Stimulated activated CD4-positive, alpha-beta T cell treated with anti-CD3 and anti-CD28 coated beads, Interleukin-4, amount 100 ng/mL, for 4 hours (primary cell): ENCODE results near the gene H6PD.
A peak's percentile ranks its signal among the peaks of the same experiment; 100 is the strongest.

Experiments used
- DNase-seq, 2 experiments: peaks; one replicate each; pipeline ENCODE4 v3.0.0-alpha.2; 2020

H6PD gene

DNA sequence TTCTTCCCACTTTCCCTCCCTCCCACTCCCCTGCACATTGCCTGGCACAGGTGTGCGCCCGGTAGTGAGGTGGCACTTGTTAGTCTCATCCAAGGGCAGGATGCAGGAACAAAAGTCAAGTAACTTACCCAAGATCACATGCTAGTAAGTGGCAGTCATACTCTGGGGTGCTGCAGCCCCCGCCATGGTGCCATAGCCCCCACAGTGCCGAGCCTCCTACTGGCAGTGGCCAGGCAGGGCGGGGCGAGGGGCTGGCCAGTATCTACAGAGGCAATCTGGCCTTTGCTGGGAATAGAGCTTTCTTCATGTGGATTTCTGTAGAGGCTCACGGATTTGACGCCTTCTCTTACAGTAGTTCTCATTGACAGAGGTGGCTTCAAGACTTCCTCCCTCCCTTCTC lies 26.9 kb downstream of the H6PD start:
- DNase-seq: no peak

DNA sequence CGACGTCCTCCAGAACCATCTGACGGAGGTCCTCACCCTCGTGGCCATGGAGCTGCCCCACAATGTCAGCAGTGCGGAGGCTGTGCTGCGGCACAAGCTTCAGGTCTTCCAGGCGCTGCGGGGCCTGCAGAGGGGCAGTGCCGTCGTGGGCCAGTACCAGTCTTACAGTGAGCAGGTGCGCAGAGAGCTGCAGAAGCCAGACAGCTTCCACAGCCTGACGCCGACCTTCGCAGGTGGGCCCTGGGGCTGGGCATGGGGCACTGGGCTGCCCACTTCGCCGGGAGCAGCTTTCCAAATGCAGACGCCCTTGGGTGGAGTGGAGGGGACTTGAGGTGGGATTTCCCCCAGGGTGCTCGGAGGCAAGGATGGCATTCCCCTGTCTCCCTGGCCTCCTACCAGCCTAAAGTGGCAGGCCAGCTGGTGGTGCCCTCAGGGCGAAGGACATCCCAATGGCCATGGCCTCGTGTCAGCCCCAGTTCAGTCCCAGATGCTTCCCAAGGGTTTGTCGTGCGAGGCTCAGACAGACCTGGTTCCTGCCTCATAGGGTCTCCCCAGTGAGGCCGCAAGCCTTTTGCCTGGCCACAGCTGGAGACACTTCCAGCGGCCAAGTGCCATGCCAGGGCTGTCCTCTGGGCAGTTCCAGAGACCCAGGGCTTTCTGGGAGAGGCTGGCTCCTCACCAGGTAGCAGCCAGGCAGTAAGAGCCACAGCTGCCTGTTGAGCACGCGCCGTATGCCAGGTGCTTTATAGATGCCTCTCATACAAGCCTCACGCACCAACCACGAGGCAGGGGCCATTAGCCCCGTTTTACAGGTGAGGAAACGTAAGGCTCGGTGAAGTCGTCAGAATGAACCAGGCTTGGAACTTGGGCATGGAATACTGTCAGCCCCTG lies 27.8 kb downstream of the H6PD start:
- no peak for DNase-seq

DNA sequence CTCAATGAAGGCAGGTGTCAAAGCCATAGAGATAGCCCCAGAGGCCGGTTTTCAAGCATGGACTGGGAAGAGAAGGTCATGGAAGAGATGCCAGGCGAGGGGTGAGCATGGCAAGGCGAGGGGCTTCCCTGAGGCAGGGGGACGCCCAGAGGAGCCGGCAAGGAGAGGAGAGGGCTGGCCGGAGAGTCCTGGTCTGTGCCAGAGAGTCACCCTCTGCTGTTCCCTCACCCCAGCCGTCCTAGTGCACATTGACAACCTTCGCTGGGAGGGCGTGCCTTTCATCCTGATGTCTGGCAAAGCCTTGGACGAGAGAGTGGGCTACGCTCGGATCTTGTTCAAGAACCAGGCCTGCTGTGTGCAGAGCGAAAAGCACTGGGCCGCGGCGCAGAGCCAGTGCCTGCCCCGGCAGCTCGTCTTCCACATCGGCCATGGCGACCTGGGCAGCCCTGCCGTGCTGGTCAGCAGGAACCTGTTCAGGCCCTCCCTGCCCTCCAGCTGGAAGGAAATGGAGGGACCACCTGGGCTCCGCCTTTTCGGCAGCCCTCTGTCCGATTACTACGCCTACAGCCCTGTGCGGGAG lies 28.8 kb downstream of the H6PD start:
- no peak for DNase-seq

GRCh38 chr1:9263984-9264872 lies 29.7 kb downstream of the H6PD start:
- no peak for DNase-seq

DNA sequence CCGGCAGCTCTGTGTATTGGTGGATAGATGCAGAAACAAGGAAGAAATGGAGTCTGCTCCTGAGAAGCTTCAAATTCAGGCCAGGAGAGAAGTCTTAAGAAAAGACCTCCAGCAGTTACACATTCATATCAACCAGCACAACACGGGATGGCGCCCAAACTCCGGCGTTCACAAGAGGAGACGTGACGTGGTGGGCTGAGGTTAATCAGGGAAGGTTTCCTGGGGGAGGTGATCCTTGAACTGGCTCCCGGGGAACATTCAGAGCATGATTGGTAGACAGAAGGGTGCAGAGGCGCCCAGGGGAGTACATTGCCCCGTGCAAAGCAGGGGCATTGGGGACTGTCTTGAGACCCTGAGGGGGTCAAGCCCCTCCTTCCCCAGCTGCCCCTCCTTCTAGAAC lies 30.5 kb downstream of the H6PD start:
- DNase-seq: no peak

DNA sequence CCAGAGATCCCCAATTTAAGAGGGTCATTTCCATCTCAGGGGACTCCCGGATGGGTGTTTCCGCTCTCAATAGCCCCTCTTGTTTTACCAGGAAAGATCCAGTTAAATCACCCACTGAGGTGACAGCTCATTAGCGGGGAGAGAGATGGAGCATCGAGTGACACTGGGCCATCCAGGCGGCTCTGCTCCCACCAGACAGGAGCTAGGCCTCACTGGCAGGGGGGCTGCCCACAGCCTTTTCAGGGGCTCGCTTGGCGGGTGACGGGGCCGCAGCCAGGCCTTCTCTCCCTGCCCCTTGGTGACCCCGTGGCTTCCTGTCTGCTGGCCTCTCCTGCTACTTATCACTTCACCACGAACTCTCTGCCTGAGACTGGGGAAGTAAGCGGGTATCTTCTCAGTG lies 31.4 kb downstream of the H6PD start:
- DNase-seq: no peak

DNA sequence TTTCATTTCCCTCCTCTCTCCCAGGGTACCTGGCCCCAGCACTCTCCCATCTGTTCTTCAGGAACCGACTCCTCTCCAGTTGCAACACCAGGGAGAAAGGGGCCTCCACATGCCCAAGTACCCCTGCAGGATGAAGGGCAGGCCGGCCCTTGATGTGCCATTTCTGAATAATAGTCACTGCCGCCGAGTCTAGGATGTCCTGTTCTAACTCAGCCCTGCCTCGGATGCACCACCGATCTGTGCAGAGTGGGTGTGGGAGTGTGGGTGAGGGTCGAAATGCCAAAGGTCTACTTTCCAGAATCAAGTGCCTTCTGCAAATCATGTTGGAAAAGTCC lies 32.7 kb downstream of the H6PD start:
- DNase-seq: no peak

DNA sequence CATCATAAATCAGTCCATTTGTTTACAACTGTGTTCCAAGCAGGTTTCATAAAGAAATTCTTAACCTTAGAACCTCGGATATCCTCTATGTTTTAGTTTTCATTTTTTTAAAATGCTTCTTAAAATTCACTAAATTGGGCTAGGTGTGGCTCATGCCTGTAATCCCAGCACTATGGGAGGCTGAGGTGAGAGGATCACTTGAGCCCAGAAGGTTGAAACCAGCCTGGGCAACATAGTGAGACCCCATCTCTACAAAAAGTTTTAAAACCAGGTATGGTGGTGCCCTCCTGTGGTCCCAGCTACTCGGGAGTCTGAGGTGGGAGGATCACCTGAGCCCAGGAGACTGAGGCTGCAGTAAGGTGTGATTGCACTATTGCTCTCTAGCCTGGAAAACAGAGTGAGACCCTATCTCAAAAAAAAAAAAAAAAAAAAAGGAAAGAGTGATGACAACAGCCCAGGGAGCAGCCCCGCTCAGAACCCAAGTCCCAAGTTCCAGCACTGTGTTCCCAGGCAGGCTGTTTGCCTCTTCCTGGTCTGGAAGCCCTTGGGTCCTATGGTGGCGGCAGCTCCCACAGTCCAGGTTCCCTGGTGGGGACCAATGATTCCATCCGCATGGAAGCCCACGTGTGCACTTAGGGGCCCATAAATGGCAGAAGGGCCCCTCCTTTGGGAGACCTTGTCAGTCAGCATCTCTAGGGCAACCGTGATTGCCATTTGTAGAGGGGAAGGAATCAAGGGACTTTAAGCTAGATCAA lies 33.4 kb downstream of the H6PD start:
- no peak for DNase-seq

DNA sequence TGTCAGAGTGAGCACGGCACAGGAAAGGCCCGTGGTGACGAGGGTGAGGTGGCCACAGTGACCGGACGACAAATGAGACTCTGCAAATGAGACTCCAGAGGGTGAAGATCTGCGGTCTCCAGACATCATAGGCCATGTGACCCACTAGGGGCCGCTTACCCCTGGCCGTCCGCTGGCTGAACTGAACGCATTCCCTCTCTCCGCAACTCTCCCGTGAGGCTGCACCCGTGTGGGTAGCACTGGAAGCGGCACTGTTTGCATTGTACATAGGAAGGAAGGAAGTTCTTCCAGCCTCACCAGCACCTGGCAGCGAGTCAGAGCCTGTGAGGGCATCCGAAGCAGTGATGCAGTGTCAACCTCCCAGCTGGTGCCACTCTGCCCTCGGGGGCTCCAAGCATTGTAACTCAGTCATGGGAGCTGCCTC lies 34.5 kb downstream of the H6PD start:
- no peak for DNase-seq

GRCh38 chr1:9269721-9270120 lies 35.1 kb downstream of the H6PD start:
- DNase-seq: no peak

DNA sequence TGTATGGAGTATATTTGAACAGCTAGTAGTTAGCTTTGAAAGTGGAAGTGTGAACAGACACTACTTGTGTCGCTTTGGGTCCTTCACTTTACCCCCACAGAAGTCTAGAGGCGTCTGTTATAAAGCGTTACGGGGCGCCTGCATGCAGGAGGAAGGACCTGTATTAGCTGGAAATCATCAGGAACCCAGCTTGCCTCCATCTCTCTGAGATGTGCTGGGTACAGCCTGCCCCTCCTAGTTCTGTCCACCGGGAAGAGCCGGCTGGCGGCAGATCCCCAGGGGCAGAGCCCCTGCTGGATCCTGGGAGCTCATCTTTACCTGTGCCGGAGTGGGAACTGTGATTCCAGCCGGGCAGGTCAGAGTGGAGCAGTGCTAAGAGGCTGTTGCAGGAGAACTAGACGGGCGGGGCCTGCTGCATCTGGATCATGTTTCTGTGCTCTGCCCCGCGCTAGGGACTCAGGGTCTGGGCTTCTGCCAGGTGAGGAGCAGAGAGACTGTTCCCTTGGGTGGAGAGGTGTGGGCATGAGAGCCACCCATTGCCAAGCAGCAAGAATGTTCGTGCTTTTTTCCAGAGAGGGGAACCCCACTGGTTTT lies 35.8 kb downstream of the H6PD start:
- DNase-seq: no peak

- no peak for DNase-seq
These were observed 36.7 kb downstream of the H6PD start for GRCh38 chr1:9271283-9271682.

DNA sequence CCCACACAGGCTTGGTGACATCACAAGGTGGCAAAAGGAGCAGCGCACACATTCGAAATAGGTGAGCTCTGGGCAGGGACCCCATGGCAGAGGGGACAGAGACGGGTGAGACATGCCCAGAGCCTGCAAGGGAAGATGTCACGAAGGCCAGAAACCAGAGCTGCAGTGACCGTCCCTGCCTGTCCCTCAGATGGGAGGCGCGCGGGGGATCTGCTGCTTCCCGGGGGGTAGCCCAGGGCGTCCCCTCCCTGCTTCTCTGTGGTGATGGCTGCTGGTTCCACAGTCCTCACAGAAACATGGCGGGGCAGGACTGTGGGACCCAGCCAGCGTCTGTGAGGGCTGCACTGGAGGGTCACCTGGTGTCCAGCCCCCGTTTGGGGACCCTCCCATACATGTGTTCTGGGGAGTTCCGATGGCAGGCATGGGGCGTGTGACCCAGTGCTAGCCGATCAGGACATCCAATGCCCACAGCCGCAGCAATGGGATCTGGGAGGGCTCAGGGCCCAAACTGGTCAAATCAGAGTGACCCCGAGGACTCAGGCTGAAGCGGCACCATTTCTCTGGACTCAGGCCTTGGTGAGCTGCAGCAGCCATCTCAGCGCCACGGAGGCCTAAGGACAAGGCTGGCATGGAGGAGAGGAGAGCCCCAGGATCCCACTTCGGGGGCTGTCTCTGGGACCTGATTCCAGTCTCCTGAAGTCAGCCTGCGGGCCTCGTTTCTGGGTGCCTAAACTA lies 37.5 kb downstream of the H6PD start:
- no peak for DNase-seq

GRCh38 chr1:9273177-9273576 lies 38.6 kb downstream of the H6PD start:
- no peak for DNase-seq

- no peak for DNase-seq
These were observed 40.6 kb downstream of the H6PD start for GRCh38 chr1:9275161-9275560.

- peak; percentile 68 to 85 for DNase-seq
These were observed 41.0 kb downstream of the H6PD start for GRCh38 chr1:9275567-9276034.

DNA sequence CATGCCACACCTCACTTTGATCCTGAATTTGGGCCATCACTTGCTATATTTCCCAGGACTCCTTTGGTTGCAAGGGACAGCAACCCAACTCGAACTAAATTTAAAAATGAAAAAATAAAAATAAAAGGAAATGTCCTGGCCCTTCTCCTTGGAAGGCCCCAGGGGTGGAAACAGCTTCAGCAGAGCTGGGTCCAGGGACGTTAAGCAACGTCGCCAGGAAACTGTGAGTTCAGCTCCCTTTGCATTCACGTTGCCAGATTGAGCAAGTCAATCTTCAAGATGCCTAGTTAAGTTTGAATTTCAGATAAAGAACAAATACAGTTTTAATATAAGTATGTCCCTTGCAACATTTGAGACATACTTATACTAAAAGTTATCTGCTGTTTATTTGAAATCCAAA lies 43.5 kb downstream of the H6PD start:
- DNase-seq: no peak

- no peak for DNase-seq
These were observed 44.1 kb downstream of the H6PD start for GRCh38 chr1:9278585-9279153.

DNA sequence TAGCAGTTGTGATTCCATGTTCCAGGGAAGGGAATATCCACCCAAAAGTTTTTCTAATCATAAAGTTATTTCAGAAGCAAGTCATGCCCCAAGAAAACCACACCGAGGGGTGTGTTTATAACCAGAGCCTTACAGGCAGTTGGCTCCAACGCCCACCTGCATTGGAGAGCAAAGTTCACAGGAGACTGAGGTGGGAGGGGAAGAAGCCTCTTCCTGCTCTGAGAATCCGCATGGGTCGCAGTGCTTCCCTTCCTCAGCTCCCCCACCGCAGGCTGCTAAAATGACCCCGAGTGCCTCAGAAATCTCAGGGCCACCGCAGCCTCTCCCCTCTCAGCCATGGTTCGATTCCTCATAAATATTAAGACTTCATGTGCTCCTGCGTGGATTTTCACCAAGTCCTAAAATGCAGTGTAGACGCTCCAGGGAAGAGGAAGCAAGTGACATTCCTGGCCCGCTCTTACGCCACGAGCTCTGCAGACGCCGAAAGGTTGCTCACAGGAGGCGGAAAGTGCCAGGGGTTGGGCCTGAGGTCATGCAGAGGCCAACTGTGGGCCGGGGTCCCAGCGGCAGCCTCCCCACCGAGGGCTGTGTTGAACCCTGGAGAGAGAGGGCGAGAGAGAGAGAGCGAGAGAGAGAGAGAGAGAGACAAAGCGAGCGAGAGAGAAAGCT lies 44.7 kb downstream of the H6PD start:
- peak in 1 of 2 experiments; percentile 28 for DNase-seq

DNA sequence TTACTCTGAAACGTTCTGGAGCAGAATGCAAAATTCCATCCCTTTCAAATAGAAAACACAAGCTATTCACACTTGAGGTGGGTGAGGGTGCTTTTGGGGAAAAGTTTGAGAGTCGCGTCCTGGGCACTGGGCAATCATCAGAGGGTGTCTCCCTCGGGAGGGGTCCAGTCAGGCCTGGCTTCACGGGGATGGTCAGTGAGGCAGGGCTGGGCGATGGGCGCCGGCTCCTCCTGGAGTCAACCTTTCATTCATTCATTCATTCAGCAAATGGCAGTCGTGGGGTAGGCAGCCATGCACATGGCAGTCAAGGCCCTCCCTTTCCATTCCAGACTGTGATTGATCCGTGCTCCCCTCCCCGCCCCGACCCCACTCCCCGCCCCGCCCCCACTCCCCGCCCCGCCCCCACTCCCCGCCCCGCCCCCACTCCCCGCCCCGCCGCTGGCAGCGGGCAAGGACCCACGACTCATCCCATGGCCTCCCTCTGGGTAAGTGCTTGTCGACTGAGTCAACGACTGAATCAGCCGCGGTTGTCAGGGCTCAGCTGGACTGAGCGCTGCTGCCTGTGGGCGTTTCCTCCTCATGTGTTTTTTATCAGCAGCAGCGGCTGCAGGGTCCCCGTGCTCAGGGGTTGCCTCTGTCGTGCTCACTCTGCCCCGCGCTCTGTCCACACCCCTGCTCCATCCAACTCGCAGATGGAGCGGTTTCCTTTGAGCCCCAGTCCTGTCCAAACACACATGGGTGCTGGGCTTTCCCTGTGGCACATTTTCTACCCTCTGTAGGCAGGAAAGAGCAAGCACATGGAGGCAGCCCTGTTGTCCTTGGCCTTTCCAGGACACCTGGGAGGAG lies 45.7 kb downstream of the H6PD start:
- DNase-seq: peak; percentile 50 to 79
